ENCODE data around the gene ARHGDIA.
A peak's percentile ranks its signal among the peaks of the same experiment; 100 is the strongest.

Gene ARHGDIA

DNA sequence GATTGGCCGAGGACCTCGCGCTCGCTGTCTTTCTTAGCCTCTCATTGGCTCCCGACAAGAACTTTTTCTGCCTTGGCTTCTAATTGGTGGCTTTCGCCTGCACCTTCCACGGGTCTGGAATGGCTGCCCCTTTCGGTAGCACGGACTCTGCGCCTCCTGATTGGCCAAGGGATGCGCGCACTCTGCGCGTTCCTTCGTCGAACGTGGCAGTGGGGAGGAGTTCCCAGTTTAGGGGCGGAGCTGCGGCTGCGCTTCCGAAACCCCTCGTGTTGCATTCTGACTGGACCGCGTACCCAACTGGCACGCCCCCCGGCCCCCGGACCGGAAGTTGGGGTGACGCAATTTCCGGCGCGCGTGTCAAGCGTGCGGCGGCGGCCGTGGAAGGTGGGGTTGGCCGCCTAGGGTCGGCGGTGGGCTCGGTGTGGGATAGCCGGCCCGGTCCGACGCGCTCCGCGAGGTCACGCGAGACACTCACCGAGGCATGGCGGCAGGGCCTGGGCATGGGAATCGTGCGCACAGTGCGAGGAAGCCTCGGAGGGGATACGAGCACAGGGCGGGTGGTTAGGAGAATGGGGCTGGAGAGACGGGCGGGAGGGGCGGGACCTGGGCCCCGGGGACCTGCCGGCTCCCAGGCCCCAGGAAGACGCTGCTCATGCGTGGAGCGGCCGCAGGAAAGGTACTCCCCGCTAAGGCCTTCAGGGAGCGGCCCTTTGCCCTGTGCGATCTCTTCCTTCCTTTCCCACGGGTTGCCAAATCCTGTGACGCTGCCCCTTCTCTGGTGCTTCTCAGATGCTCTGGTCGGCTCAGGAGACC is 10.2 kb downstream of the ARHGDIA start:
- peak; percentile 99 for DNase-seq

DNA sequence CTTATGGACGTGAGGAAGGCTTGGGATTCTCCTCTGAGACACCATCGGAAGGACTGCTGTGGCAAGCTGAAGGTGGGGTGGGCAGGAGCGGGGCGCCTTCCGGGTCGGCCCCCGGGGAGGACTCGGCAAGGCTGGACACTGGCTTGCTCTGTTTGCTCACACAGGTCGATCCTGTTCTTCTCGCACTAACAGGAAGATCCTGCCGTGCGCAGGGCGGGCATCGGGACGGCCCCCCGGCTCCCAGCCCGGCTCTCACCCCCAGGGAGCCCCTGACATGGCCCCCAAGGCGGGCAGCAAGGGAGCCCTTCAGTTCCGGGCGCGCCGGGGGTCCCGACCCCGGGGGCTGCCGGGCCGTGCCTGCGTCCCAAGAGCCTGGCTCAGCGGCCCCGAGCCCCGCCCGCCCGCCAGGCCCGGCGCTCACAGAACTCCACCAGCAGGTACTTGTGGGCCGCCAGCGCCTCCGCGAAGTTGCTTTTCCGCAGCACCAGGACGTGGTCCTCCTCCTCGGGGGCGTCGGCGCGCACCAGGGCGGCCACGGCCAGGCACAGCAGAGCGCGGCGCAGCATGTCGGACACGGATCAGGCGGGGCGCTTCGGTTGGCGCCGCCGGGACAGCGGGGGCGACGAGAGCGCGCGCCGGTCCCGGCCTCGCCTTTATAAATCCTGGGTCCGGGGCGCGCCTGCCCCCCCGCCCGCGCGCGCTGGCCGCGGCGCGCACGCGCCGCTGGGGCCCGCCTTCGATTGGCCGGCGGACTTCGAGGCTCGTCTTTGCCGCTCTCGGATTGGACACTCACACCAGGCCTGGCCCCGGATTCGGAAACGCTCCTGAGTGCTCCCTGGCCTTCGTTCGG is 11.0 kb downstream of the ARHGDIA start, which contains the start of gene P4HB:
Gene P4HB, minus strand, starts transcription at position 630 of the 850 bp plus-strand sequence. Its CDS starts 64 bp downstream, at position 566.
- no peak for DNase-seq

DNA sequence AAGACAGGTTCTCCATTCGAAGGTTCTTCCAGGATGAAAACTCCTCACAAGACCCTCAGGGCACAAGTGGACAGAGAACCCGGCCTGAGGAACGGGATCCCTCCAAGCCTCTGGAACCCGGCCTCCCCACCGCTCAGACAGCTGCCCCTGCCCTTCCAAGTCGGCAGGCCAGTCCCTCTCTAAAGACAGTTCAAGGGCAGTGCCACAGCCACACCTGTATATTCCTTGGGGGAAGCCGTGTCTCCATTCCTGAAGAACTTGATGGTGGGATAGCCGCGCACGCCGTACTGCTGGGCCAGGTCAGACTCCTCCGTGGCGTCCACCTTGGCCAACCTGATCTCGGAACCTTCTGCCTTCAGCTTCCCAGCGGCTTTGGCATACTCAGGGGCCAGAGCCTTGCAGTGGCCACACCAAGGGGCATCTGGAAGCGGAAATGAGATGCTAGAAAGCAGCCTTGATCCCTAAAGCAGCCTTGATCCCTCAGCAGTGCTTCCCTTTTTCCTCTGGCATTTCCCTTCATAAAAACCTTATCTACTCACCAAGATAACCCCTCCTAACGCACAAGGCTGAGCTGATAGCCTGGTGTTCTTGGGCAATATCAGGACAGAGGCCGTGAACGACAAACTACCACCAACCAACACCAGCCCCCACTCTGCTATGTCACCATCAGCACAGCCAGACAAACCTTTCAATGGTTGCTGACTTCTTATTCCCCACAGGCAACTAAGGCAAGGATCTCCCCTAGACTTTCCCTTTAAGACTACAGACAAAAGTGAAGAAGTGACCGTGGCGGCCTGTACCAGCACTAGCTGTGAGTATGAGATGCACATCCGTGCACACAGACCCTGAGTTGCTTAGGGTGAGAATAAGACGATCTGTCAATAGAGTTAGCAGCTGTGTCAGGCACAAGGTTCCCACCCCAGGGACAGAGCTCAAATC is 11.9 kb downstream of the ARHGDIA start:
- no peak for DNase-seq

DNA sequence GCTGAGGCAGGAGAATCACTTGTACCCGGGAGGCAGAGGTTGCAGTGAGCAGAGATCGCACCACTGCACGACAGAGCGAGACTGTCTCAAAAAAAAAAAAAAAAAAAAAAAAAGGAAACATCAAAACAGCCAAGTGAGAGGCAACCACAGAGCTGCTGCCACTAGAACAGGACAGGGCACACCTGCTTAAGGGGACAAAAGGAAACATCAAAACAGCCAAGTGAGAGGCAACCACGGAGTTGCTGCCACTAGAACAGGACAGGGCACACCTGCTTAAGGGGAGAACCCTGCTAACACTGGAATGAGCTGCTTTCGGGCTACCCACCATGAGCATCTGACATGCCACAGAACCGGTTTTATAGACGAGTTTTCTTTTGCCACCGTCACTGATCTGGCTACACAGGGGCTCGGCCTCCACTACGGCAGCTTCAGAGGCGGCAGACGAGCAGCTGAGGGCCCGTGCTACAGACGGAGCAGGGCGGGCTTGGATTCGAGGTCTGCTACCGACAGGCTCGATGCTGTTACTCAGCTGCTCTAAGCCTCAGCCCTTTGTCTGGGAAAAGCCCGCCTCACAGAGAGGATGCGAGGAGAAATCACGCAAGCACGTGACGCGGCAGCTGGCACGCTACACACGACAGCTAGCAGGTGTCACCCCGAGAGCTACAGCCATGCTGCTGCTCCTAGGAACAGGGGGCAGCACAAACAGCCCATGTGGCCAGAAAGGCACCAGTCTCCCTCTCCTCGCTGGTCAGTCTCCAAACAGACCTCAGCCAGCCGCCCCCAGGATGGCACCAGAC is 12.8 kb downstream of the ARHGDIA start:
- DNase-seq = no peak

DNA sequence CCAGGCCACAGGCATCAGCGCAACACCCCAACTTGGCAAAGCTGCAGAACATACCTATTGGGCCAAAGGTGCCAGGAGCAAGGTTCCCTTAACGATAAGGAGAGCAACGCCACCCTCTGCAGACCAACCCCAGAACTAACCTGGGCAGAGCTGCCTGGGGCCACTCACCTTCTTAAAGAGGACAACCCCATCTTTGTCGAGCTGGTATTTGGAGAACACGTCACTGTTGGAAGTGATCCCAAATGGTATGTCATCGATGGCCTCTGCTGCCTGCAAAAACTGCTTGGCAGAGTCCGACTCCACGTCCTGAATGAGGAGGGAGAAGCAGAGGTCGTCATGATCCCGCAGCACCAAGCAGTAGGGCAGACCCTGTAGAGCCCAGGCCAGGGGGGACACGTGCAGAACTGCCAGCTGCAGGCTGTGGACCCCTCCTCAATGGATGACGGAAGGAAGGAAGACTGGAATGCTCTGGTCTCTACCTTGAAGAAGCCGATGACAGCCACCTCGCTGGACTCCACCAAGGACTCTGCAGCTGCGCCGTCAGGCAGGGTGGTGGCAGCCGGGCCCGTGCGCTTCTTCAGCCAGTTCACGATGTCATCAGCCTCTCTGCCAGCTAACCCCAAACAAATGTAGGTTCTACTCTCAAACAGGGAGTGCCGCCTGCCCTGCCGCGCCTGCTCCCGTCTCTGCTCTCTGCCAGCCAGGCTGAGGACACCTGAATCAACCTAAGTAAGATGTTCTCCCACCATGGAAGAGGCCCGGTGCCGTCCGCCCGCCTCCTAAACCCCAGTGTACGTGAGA is 16.0 kb downstream of the ARHGDIA start:
- DNase-seq = no peak

DNA sequence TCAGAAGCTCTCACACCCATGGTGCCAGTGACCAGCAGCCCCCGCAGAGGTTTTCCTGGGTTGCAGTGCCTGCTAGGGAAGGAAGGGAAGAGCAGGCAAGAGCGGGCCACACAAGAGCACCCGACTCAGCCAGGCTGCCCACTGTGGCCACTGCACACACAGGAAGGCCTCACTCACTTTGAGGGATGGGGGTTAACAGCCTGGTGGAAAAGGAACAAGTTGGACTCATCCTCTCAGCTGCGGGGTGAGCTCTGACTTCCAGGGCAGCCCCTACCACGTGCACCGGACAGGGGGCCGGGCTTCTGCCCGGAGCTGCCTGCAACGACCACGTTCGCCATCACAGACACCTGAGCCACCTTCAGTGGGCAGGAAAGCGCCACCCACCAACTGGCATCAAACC is 18.9 kb downstream of the ARHGDIA start:
- no peak for DNase-seq

DNA sequence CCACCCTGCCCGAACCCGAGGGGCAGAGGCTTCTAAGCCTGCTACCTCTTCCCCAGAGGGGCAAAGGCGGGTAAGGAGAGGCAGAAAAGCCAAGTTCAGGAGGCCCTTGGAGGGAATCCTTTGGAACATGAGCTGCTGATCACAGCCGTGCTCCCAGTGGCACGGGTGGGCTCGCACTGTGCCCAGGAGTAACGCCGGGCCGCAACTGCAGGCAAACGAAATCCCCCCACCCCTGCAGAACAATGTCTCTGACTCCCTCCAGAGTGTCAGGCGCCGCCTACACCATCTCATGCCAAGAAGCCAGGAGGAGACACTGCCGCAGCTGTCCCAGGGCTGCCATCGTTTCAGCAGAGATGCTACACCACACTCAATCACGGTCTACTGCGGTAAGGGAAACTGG is 19.7 kb downstream of the ARHGDIA start:
- DNase-seq = no peak

DNA sequence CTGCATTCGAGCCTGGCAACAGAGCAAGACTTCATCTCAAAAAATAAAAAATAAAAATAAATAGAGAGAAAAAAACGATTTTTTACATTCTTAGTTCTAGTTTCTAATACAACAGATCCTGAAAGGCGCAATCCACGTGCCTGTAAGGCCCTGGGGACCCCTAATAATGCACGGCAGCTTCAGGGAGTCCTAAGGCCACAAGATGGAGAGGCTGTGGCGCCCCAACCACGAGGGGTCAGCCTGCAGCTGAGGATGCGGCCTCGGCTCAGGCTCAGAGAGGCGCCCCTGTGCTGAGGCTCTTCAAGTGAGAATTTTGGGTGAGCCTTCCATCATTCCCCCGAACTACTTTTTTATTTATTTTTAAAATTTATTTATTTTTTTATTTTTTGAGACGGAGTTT is 21.7 kb downstream of the ARHGDIA start:
- DNase-seq = no peak

DNA sequence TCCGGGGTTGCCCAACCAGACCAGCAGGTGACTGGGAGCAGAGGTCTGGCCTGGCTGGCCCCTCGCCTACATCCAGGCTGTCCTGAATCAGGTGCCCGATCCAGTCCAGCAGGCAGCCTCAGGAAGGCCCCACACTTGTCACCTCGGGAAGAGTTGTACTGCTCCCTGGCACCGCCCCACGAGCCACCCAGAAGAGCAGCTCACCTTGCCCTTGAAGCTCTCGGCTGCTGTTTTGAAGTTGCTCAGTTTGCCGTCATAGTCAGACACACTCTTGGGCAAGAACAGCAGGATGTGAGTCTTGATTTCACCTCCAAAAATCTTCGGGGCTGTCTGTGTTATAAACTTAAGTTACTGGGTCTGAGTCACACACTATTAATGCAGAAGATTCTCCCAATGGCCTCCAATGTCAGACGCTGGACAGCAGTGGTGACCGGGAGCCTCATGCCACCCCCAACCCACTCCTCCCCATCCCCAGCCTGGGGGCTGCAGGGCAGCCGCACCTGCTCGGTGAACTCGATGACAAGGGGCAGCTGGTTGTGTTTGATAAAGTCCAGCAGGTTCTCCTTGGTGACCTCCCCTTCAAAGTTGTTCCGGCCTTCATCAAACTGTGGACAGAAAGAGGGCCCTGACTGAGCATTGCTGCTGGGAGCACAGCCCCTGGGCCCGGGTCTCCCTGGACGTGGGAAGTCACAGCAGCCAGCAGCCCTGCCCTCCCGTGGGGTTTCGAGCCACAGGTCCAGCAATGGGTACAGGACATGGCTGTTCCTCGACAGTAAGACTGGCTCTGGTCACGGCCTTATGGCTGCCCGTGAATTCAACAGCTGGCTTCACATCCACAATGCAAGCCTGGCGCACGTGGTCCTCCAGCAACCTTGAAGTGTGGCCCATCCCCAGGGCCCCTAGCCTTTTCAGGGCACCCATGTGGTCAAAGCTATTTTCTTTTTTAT is 24.1 kb downstream of the ARHGDIA start:
- DNase-seq = no peak

DNA sequence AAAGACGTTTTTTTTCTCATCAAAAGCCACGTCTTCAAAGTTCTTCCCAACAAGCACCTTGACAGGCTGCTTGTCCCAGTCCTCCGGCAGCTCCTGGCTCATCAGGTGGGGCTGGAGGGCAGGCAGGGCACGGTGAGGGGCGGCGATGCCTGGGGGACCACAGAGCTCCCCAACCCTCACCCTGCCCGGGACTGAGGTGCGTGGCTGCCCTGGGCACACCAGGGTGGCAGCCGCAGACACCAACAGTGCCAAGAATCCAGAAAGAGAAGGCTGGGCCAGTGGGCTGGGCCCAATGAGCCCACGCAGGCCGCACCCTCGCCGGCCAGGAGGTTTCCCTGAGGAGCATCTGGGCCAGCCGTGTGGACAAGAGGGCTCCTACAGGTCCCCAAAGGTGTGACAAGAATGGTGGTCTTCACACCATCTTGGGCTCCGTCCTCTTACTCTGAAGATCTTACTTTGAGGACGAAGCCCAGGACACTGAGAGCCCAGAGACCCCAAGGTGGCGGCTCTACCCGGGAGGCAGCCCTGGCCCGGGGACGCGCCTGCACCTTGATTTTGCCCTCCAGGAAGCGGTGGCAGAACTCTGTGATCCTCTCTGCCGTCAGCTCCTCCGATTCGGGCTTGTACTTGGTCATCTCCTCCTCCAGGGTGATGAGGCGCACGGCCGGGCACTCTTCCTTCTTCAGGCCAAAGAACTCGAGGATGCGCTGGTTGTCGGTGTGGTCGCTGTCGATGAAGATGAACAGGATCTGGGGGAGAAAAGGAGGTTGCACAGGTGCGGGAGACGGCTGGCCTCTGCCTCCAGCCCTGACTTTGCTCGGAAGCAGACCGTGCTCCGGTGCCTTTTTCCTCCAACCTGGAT is 25.0 kb downstream of the ARHGDIA start:
- no peak for DNase-seq

DNA sequence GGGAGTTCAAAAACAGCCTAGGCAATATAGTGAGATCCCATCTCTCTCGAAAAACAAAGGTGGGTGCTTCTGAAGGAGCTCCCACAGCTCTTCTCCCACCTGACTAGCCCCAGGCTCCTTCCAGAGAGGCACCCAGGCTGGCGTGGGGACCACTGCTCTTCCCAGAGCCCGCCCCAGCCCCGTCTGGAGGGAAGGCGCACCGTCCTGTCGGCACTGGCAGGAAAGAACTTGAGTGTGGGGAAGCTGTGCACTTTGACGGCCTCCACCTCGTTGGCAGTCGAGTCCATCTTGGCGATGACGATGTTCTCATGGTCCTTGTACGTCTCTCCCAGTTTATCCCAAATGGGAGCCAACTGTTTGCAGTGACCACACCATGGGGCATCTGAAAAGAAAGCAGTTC is 25.8 kb downstream of the ARHGDIA start:
- DNase-seq = no peak

DNA sequence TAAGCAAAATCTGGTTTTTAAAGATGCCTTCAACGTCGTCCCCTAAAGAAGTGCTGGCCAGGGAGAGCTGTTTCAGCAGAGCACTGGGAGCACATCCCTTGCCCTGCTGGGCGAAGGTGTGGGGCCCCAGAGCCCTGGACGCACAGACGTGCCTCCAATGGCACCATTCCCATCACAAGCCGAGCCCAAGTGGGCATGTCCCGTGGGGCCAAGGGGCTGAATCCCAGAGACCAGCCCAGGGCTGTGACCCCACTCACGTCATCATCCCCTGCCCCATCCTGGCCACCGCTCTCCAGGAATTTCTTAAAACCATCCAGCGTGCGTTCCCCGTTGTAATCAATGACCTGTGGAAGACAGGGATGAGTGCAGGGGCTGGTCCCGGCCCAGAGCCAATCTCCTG is 26.2 kb downstream of the ARHGDIA start:
- no peak for DNase-seq

DNA sequence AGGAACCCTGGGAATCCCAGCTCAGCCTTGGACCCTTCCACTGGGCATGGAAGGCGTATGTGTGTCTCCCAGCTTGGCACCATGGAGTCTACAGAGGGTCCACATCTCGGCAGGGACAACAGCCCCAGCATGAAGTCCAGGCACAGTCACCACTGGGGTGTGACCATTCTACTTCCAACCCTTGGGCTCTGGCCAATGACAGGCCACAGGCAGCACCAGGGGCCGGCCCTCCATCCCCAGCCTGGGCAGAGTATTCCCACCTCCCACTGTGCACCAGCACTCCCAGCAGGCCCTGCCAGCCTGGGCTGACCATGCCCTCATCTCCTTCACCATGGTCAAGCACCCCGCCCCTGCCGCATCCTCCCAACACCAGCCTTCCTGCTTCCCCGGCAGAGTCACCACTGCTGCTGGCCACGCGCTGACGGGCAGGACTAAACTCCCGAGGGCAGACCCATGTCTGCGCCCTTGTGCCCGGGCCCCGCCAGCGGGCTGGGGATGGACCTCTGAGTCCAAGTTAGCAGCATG is 26.7 kb downstream of the ARHGDIA start:
- no peak for DNase-seq

DNA sequence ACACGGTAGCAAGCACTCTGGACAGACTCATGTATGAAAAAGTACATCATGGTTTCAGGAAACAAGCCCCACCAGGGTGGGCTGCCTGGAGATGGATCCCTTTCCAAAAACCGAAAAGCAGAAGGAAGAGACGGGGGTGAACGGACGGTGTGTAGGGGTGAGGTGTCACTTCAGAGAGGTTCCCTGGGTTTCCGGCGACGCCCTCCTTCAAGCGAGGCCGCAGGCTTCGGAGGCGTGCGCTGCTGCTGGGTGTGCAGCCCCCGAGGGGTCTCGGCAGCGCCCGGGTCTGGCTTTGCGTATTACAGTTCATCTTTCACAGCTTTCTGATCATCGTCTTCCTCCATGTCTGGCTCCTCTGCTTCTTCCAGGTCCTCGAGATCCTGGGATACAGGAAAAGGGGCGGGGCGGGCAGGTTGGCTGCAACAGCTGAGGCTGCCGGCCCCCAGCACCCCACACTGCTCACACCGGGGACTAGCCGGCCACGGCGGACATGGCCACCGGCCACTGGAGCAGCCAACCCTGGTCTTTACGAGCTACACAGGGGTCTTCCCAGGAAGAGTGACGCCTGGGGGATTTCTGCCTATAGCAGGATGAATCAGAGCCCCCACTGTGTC is 27.3 kb downstream of the ARHGDIA start:
- no peak for DNase-seq

DNA sequence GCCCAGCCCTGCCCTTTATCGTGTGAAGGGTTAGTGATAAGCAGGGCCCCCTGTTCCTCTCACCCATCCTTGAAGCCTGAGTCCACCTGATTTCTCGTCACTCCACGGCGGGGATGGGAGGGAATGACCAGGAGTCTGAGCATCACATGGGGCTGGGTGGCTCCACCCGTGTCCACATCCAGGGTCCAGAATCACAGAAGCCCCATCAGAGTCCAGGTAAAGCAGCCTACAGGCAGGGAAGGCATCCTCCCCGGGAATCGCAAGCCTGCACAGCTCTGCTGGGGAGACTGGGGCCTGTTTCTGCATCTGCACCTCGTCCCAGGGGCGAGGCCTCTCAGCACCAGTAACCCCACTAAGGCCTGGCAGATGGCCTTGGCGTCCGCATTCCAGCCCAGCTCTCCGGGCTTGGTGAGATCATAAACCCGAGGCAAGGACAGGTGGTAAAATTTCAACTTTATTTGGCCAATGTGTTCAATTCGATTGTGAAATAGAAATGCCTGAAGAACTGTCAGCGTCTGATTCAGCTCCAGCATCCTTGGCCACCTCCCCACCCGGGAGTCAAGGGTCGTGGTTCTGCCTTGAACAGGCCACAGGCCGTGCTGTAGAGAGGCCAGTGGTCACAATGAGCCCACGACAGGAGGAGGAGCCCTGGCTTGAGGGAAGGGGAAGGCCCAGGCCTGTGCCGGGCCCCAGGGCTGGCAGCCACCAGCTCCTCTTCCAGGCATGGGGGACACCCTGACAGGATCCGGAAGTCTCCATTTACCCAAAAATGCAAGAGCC is 28.2 kb downstream of the ARHGDIA start:
- DNase-seq = no peak

DNA sequence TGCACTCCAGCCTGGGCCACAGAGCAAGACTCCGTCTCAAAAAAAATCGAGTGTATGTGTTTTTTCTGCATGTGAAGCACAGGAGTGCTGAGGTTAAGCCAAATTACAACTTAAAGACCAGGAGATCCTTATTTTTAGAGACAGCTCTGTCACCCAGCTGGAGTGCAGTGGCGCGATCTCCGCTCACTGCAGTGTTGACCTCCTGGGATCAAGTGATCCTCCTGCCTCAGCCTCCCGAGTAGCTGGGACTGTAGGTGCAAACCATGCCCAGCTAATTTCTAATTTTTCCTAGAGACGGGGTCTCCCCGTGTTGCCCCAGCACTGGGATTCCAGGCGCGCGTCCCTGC is 28.8 kb downstream of the ARHGDIA start:
- no peak for DNase-seq

DNA sequence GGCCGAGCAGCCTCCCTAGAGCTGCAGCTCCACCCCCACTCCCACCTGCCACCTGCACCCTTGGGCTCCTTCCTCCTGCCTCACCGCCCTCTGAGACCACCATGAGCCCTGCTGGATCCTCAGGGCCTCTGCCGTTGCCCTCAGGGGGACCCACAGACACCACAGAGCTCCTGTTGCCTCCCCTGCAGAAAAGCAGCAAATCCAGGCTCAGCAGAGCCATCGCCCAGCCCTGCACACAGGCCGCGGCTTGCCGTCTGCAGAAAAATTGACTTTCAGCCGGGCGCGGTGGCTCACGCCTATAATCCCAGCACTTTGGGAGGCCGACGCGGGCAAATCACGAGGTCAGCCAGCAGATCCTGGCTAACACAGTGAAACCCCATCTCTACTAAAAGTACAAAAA is 29.3 kb downstream of the ARHGDIA start:
- DNase-seq = no peak
